ENCODE measurements around the gene KCNE2. TPM values are rescaled to one million over a fixed set of nuclear protein-coding genes. Genes with fewer than 3 reads are reported as not detected.
A peak's percentile ranks its signal among the peaks of the same experiment; 100 is the strongest.
"Not testable (repeated sequence)": the region's sequence is repeated elsewhere in the genome, so short reads cannot be mapped to it uniquely, and the experiment has no call there.

Gene KCNE2
- total and polyA plus RNA-seq, 5 donors = 0.18 to 0.37 (median 0.33) TPM; not detected in 2

DNA sequence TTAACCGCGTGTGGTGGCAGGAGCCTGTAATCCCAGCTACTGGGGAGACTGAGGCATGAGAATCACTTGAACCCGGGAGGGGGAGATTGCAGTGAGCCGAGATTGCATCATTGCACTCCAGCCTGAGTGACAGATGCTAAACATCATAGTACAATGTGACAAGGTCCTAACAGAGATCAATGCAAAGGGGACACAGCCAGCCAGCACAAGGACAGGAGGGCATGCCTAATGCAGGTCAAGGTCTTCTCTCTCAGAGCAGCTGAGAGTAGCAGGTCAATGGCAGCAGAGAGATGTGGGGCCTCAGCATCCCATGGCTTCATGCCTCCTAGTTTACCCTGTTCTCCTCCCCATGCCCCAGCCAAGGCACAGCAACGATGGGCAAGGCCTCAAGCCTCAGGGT lies 8.5 kb downstream of the KCNE2 start:
- DNase-seq (no peak), ATAC-seq (no peak)
- Histone ChIP-seq H3K4me3 (ENCODE audit: low read length) (no peak overlapping the region), H3K4me1 (ENCODE audit: control insufficient read depth, insufficient read depth, low read length) (no peaks in the 10 kb centered on the region), H3K27ac (ENCODE audit: low read length) (no peak overlapping the region), H3K27me3 (ENCODE audit: control insufficient read depth, insufficient read depth) (no peaks in the 10 kb centered on the region), H3K9me3 (ENCODE audit: control insufficient read depth, low read length) (no peaks in the 10 kb centered on the region)
- 90% methylated on average over 5 of the region's 5 CpGs for WGBS
- intact Hi-C loops (cut with DNase I) = no loop called here

DNA sequence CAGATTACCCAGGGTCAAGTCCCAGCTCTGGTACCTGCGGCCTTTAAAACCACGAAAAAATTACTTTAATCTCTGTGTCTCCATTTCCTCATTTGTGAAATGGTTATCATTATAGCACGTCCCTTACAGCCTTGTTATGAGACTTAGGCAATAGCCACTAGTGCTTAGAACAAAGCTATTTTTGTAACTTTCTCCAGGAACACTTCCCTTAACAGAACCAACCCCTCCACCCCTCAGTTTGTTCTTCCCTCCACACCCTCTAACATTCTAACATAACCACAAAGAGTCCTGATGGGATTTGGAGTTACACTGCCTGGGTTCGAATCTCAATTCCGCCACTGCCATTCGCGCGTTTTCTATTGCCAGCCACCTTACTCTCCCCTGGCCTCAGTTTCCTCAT lies 10.7 kb downstream of the KCNE2 start:
- ATAC-seq = peak; percentile 16 to 22
- DNase-seq; H3K27me3 ChIP-seq (ENCODE audit: control insufficient read depth, insufficient read depth); intact Hi-C loops (cut with DNase I); H3K9me3 ChIP-seq (ENCODE audit: control insufficient read depth, low read length); H3K27ac ChIP-seq (ENCODE audit: low read length); H3K4me3 ChIP-seq (ENCODE audit: low read length); H3K4me1 ChIP-seq (ENCODE audit: control insufficient read depth, insufficient read depth, low read length): not testable (repeated sequence)
- WGBS = no CpG with 5 or more reads among the region's 8 CpGs

DNA sequence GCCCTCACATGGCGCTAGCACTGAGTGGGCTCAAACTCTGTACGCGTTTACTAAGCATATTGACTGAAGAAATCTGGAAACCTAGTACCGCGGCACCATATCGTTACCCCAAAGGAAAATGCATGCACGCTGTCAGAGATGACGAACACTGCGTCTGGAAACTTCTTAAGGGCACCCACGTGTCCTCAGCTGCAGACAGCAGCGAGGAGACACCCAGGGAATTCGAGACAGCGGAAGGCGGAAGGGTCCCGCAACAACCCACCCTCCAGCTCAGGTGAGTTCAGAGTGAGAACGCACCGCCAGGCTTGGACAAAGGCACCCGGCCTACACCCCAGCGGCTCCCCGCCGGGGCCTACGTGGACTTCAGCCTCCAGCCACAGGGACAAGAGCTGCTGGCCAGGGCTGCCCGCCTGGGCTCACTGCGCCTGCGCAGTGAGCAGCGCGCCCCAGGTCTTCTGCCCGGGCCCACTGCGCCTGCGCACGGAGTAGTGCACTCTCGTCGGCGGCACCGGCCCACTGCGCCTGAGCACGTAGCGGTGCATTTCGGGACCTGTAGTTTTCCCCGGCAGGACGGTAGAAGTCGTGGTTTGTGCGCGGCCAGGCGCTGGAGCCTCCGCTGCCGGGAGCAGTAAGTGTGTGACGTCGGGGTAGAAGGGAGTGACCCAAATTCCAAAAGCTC lies 11.3 kb downstream of the KCNE2 start, which contains the start of gene SMIM11:
Gene SMIM11, plus strand, starts transcription at position 568 of the 679 bp plus-strand sequence. CDS start 3,998 bp downstream, outside the sequence.
- DNase-seq; H3K4me3 ChIP-seq (ENCODE audit: low read length); intact Hi-C loops (cut with DNase I); H3K9me3 ChIP-seq (ENCODE audit: control insufficient read depth, low read length); H3K4me1 ChIP-seq (ENCODE audit: control insufficient read depth, insufficient read depth, low read length); H3K27ac ChIP-seq (ENCODE audit: low read length); H3K27me3 ChIP-seq (ENCODE audit: control insufficient read depth, insufficient read depth): not testable (repeated sequence)
- WGBS = no CpG with 5 or more reads among the region's 49 CpGs
- peak; percentile 98 for ATAC-seq

DNA sequence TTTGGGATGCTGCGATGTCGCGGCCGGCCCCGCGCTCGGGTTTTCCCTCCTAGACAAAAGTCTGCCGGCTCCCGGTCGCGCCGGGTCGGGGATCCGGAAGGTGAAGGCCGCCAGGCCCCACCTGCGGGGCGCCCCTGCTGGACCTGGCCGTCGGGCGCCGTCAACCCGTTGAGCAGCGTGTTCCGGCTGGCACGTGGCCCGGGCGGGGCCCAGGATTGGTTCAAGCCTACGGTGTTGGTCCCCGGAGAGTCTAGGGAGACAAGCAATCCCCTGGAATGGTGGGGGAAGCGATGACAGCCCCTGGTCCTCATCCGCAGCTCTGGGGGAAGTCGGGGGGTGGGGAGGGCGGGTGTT lies 11.8 kb downstream of the KCNE2 start:
- DNase-seq; H3K4me1 ChIP-seq (ENCODE audit: control insufficient read depth, insufficient read depth, low read length); H3K27ac ChIP-seq (ENCODE audit: low read length); H3K27me3 ChIP-seq (ENCODE audit: control insufficient read depth, insufficient read depth); H3K4me3 ChIP-seq (ENCODE audit: low read length); H3K9me3 ChIP-seq (ENCODE audit: control insufficient read depth, low read length); intact Hi-C loops (cut with DNase I): not testable (repeated sequence)
- ATAC-seq = peak; percentile 70 to 84
- no CpG with 5 or more reads among the region's 33 CpGs for WGBS

DNA sequence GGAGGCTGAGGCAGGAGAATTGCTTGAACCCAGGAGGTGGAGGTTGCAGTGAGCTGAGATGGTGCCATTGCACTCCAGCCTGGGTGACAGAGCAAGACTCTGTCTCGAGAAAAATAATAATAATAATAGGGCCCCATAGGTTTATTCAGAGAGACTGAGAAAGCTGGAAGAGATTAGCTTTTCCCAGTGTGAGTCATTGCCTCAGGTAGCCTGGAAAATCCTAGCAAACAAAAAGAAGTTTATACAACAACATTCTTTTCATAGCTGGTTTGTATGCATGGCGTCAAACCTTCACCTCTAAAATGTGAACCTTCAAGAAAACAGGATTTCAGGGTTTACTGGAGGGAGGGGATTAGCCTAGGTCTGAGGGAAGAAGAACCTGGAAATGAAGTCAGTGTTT lies 19.3 kb downstream of the KCNE2 start:
- H3K4me1 ChIP-seq (ENCODE audit: control insufficient read depth, insufficient read depth, low read length); H3K9me3 ChIP-seq (ENCODE audit: control insufficient read depth, low read length); intact Hi-C loops (cut with DNase I); H3K27me3 ChIP-seq (ENCODE audit: control insufficient read depth, insufficient read depth); H3K27ac ChIP-seq (ENCODE audit: low read length); H3K4me3 ChIP-seq (ENCODE audit: low read length); ATAC-seq; DNase-seq: not testable (repeated sequence)
- no CpG with 5 or more reads among the region's 2 CpGs for WGBS

DNA sequence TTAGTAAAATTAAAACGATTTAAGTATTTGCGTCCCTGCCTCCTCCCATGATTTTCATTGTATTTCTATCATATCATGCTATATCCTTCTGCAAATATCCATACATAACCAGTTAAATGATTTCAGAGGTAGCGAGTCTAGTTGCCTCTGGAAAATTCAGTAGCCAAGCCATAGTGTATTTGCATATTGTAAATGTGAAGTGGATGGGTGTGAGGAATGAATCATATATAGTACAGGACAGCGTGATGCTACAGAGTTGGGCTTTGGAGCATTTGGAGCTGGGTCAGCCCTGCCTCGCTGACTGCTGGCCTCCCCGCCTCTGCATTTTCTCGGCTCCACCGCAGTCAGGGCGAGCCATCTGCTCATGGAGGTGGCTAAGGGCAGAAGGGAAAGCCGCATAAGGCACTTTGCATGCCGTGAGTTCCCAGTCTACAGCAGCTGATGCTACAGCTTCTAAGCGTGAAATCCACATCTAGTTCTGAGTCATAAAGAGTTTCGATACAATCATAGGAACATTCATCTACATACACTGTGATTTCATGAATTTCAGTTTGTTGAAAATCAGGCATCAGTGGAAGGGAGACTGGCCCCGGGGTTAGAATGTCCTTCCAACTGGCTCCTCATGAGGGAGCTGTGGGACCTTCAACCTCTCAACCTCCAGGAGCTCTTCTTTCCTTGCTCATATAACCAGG lies 20.1 kb downstream of the KCNE2 start:
- H3K4me3 ChIP-seq (ENCODE audit: low read length); H3K27ac ChIP-seq (ENCODE audit: low read length); DNase-seq; H3K9me3 ChIP-seq (ENCODE audit: control insufficient read depth, low read length); H3K4me1 ChIP-seq (ENCODE audit: control insufficient read depth, insufficient read depth, low read length); H3K27me3 ChIP-seq (ENCODE audit: control insufficient read depth, insufficient read depth); intact Hi-C loops (cut with DNase I); ATAC-seq: not testable (repeated sequence)
- no CpG with 5 or more reads among the region's 14 CpGs for WGBS

DNA sequence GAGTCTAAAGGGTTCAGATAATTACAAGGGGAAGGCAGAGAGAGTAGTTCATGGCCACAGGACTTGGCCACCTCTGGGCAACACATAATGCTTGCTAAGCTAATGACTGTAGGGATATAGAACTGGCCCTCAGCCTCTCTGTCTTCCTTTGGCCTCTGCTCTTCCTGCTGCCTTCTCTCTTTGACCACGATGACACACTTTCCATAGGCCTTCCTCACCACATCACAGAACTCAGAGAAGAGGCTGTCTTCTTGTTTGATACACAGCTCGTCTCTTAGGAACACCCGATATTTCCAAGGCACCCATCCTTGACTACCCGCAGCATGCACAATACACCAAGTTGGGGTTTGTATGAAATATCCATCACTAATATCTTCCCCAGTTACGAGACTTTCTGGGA lies 36.7 kb downstream of the KCNE2 start:
- intact Hi-C loops (cut with DNase I); H3K9me3 ChIP-seq (ENCODE audit: control insufficient read depth, low read length); H3K27me3 ChIP-seq (ENCODE audit: control insufficient read depth, insufficient read depth); ATAC-seq; H3K4me1 ChIP-seq (ENCODE audit: control insufficient read depth, insufficient read depth, low read length); H3K4me3 ChIP-seq (ENCODE audit: low read length); DNase-seq; H3K27ac ChIP-seq (ENCODE audit: low read length): not testable (repeated sequence)
- WGBS = no CpG with 5 or more reads among the region's 5 CpGs

DNA sequence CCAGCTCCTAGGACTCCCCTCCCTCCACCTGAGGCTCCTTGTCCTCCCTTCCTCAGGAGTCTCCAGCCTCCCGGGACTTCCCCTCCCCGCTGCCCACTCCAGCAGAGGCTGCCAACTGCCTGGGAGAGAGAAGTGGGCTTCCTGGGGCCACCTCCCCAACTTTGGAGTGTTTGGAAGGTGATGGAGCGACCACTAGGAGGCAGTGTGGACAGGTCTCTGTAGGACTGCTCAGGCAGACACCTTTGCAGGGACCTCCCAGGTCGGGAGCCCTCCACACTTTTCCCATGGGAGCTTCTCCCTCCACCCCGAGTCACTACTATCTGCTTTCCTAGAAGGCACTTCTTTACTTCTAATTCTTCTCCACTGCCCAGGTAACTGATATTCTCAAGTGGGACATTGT lies 40.9 kb downstream of the KCNE2 start:
- H3K4me1 ChIP-seq (ENCODE audit: control insufficient read depth, insufficient read depth, low read length); intact Hi-C loops (cut with DNase I); ATAC-seq; H3K4me3 ChIP-seq (ENCODE audit: low read length); DNase-seq; H3K27ac ChIP-seq (ENCODE audit: low read length); H3K27me3 ChIP-seq (ENCODE audit: control insufficient read depth, insufficient read depth); H3K9me3 ChIP-seq (ENCODE audit: control insufficient read depth, low read length): not testable (repeated sequence)
- no CpG with 5 or more reads among the region's 5 CpGs for WGBS

DNA sequence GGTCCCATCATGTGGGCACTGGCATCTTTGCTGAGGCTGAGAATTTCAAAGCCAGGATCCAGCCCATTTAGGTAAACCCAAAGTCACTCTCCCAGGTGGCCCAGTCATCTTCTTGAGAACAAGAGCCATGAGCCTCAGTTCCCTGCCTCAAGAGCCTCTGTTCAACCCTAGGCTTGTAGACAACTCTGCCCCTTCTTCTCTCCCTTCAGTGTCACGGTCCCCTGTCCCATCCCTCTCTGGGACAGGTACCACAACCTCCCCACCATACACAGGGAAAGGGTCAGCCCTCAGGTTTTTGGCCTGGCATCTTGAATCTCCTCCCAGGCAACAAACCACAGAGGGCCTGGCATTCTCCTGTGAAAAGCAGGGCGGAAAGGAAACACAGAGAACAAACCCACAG lies 41.9 kb downstream of the KCNE2 start:
- H3K9me3 ChIP-seq (ENCODE audit: control insufficient read depth, low read length); DNase-seq; ATAC-seq; H3K4me1 ChIP-seq (ENCODE audit: control insufficient read depth, insufficient read depth, low read length); H3K27ac ChIP-seq (ENCODE audit: low read length); H3K4me3 ChIP-seq (ENCODE audit: low read length); intact Hi-C loops (cut with DNase I); H3K27me3 ChIP-seq (ENCODE audit: control insufficient read depth, insufficient read depth): not testable (repeated sequence)
- no CpG with 5 or more reads among the region's 2 CpGs for WGBS

DNA sequence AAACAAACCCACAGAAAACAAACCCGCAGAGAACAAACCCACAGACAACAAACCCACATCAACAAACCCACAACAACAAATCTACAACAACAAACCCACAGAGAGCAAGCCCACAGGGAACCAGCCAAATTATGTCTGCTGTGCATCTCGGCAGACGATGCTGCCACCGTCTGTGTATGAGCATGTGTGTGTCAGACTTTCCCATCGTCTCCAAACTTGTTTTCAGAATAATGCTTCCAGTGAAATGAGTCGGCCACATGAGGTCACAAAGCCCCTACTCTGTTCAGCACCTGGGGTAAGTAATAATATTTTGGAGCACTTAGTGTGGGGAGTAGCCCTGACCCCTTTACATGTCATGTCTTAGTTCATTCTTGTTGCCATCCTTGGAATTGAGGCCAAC lies 42.3 kb downstream of the KCNE2 start:
- intact Hi-C loops (cut with DNase I) = not testable (repeated sequence)

DNA sequence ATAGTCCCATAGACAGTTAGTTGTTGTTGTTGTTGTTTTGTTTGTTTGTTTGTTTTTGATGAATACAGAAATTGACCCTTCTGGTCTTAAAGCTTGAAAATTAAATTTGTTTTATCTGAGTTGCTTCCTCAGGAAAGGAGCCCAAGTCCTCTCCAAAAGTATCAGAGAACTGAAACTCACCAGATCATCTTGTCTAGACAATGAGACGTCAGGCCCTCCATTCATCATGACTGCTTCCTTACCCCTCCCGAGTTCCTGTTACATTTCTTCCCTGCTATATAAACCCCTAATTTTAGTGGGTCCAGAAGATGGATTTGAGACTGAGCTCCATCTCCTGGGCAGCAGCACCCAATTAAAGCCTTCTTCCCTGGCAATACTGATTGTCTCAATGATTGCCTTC lies 42.9 kb downstream of the KCNE2 start:
- intact Hi-C loops (cut with DNase I); H3K4me1 ChIP-seq (ENCODE audit: control insufficient read depth, insufficient read depth, low read length); H3K4me3 ChIP-seq (ENCODE audit: low read length); ATAC-seq; H3K27me3 ChIP-seq (ENCODE audit: control insufficient read depth, insufficient read depth); DNase-seq; H3K9me3 ChIP-seq (ENCODE audit: control insufficient read depth, low read length); H3K27ac ChIP-seq (ENCODE audit: low read length): not testable (repeated sequence)
- no CpG with 5 or more reads among the region's 2 CpGs for WGBS

More for the DNA sequence above, 42.3 kb downstream of the KCNE2 start:
- not testable (repeated sequence) for H3K4me3 ChIP-seq (ENCODE audit: low read length); H3K27ac ChIP-seq (ENCODE audit: low read length); H3K27me3 ChIP-seq (ENCODE audit: control insufficient read depth, insufficient read depth); H3K4me1 ChIP-seq (ENCODE audit: control insufficient read depth, insufficient read depth, low read length); H3K9me3 ChIP-seq (ENCODE audit: control insufficient read depth, low read length); ATAC-seq; DNase-seq
- no CpG with 5 or more reads among the region's 6 CpGs for WGBS

Measured in right cardiac atrium (tissue), 5 donors.